ENCODE data around the gene CFAP45.

The CFAP45 gene

DNA sequence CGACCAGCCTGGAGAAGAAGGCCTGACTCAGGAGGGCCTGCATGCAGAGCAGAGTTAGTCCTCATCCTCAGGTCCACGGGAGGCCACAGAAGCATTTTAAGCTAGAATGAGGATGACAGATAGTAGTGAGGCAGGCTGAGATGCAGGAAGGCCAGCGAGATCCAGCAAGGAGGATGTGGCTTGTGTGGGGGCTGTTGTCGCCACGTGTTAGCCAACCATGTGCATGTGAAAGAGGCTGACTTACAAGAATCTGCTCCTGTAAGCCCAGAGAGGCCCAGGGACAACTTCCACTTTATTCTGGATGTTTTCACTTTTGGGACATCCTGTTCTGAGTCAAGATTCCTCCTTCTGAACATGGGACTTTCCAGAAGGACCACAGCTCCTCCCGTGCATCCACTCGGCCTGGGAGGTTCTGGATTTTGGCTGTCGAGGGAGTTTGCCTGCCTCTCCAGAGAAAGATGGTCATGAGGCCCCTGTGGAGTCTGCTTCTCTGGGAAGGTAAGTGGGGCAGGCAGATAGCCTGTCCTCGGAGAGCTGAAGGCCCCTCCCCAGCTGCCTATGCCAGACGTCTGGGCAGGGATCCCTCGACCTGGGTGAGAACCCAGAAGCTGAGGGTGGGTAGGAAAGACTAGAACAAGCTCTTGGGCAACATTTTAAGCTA lies 73.4 kb downstream of the CFAP45 start, which contains the start of gene SLAMF8:
TSS of gene SLAMF8 (plus strand) at position 433 of the 661 bp plus-strand sequence. CDS start at position 459, 26 bp downstream.
- DNase-seq (ENCODE audit: low read depth): peak; percentile 39

DNA sequence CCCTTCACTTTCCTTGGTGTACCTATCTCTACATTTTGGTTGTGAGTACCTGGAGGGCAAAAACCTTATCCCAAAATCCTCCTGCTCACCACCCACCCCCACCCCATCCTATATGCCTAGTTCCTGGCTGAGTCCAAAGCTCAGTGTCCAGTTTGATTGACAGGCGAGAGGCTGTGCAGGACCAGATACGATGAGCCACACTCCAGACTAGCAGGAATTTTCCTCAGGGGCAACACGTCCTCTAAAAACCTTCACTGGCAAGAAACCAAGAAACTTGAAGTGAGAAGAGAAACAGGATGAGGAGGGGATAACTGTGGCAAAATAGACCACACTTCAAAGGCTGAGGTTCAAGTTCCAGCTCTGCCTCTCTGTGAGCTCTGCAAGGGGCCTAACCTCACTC lies 74.4 kb downstream of the CFAP45 start:
- DNase-seq (ENCODE audit: low read depth): peak; percentile 37

DNA sequence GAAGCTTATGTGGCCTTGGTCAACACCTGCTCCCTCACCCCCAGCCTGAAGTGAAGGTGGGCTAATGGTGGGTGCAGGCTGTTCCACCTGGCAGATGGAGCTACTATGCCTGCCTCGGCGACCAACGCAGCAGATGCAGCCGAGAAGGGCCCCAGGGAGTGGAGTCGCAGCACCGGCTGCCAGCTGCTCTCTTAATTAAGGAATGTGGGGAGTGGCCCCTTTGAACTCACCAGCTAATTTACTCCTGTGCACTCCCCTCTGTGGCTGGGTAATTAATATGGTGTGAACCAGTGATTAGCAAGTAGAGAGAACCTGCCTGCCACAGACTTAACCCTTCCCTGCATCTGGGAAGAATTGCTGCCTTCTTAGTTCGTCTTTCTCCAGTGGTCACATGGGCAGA lies 76.6 kb downstream of the CFAP45 start:
- no peak for DNase-seq (ENCODE audit: low read depth)

Data from EH (cell line).